Muscle of back (tissue), 11 donors: ENCODE measurements around the gene RASGRF1. TPM values are rescaled to one million over a fixed set of nuclear protein-coding genes. Genes with fewer than 3 reads are reported as not detected.
"Not testable (repeated sequence)": the region's sequence is repeated elsewhere in the genome, so short reads cannot be mapped to it uniquely, and the experiment has no call there.

Source experiments
- DNase-seq, 3 donors: peaks; one replicate each; pipeline versions ENCODE4 v3.0.0 to v3.0.0-alpha.2; 2013
- polyA plus RNA-seq, 10 donors: library from polyadenylated mRNA; unstranded; fragments of 120-200 nt; gene quantifications; one replicate each; pipeline ENCODE4 v1.2.1, GENCODE V29; 2013; ENCODE audit not compliant: insufficient read length in 10 of 10

Gene RASGRF1
- polyA plus RNA-seq, 10 donors, result 0.04 to 0.39 (median 0.20) TPM; not detected in 1

DNA sequence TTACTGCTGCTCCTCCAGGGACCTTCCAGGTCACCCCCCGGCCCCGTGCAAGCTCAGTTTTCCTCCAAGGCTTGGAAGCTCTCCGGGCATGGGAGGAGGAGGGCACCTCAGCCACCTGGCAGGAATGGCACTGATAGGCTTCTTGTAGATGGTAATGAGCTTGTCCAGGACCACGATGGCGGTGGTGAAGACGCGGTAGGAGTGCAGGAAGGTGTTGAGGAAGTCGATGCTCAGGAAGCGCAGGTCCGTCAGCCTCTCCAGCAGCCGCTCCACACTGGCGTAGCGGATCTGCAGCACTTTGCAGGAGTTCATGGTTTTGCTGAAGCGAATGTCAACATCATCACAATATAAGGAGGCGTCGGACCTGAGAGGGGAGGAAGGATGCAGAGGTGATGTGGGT, 84.5 kb downstream of the RASGRF1 start:
- DNase-seq, result no peak

GRCh38 chr15:79004336-79004735, 86.2 kb downstream of the RASGRF1 start:
- DNase-seq, result peak in 2 of 3 donors; percentile 38 to 69

- no peak for DNase-seq
Measured at GRCh38 chr15:79003896-79004295, 86.7 kb downstream of the RASGRF1 start.

- DNase-seq, result no peak
Measured at GRCh38 chr15:79003301-79003700, 87.3 kb downstream of the RASGRF1 start.

GRCh38 chr15:79002581-79002980, 88.0 kb downstream of the RASGRF1 start:
- no peak for DNase-seq

DNA sequence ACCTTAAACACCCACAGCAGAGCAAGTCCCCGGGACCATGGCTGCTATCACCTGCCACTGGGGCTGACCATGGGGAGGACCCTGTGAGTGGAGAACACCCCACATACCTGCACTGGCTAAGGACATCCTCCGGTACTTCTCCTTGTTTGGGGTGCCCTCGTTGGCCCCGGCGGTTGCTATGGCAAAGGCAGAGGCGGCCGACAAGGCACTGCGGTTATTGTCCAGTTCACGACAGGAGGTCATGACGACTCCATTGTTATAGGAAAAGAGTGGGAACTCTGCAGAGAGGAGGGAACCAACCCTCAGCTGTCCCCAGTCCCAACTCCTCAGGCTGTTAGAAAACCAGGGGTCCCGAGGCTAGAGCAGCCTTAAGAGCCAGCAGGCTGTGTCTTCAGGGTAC, 90.9 kb downstream of the RASGRF1 start:
- no peak for DNase-seq

DNA sequence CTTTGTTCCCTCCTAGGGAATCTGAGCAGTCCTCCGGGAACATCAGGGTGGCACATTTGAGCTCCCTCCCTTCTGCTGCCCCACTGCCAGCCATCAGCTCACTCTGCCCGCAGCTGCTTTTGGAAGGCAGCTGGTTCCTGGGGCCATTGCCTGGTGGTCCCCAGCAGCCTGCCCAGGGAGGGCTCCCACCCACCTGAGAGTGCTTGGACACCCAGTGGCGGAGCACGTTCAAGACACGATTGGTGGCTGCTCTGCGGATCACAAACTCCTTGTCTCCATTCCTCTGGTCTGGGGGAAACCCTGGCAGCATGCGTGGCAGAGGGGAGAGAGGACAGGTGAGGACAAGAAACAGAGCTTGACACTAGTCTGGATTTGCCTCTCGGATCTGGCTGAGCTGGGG, 92.1 kb downstream of the RASGRF1 start:
- no peak for DNase-seq

DNA sequence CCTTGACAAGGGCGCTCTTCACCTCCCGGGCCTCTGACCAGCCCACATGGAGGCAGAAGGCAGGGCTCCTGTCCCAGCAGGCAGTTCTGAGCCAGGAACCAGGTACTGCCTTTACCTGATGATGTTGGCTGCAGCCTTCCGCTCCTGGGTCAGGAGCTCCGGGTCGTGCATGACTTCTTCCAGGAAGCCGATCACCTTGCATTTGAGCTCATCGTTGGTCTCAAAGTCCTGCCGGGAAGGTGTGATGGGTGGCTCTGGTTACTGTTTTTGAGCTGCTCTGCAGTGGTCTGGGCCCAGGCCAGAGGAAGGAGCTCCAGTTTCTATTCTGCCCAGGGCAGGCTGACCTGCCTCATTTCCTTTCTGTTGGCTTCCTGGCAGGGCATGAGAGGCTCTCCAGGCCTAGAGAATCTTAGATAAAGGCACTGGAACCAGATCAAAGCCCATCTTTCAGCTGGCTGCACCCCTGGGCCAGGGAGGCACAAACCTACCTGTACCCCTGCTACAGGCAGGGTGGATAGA, 92.5 kb downstream of the RASGRF1 start:
- DNase-seq, result no peak

GRCh38 chr15:78996894-78997275, 93.7 kb downstream of the RASGRF1 start:
- no peak for DNase-seq

DNA sequence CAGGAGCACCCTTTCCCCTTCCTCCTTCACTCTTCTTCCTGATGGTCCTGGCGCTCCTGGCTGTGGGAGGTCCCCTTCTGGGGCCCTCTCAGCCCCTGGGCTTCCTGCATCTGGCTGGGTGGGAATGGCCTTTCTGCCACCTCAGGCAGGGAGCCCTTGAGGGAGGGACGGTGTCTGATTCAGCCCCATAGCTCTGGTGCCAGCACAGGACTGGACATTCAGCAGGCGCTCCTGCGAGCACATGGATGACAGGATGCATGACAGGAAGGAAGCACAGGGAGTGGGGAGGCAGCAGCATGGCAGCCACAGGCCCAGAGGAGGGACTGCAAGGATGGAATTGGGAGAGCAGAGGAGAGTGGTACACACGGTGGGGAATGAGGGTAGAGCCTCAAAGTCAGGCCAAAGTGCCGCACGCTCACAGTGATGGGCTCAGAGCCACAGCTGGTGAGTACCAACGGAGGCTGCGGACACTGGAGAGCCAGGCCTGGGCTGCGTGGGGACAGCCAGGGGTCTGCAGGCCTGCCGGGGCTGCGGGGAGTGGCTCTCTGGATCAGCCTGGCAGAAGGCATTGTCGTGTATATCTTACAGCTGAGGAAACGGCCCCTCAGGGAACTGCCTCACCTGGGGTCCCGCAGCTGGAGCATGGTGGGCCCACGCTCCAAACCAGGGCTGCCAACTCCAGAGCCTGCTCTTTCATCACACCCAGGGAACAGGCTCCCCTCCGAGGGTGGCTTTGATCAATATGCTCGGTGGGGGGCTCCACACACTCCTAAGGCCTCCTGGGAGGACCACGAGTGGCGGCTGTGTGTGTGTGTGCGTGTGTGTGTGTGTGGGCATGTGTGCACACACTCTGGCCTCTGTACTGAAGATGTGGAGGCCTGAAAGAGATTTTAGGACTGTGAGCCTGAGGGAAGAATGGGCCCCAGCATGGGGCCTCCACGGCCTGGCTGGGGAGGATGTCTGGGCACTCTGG, 94.4 kb downstream of the RASGRF1 start:
- DNase-seq, result no peak

DNA sequence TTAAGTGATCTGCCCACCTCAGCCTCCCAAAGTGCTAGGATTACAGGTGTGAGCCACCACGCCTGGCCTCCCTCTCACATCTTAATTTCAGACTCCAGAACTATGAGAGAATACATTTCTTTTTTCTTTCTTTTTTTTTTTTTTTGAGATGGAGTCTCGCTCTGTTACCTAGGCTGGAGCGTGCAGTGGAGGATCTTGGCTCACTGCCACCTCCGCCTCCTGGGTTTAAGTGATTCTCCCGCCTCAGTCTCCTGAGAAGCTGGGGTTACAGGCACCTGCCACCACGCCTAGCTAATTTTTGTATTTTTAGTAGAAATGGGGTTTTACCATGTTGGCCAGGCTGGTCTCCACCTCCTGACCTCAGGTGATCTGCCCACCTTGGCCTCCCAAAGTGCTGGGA, 95.4 kb downstream of the RASGRF1 start:
- DNase-seq, result not testable (repeated sequence)

GRCh38 chr15:78993931-78994530, 96.5 kb downstream of the RASGRF1 start:
- no peak for DNase-seq

- no peak for DNase-seq
Measured at GRCh38 chr15:78993257-78993930, 97.2 kb downstream of the RASGRF1 start.

DNA sequence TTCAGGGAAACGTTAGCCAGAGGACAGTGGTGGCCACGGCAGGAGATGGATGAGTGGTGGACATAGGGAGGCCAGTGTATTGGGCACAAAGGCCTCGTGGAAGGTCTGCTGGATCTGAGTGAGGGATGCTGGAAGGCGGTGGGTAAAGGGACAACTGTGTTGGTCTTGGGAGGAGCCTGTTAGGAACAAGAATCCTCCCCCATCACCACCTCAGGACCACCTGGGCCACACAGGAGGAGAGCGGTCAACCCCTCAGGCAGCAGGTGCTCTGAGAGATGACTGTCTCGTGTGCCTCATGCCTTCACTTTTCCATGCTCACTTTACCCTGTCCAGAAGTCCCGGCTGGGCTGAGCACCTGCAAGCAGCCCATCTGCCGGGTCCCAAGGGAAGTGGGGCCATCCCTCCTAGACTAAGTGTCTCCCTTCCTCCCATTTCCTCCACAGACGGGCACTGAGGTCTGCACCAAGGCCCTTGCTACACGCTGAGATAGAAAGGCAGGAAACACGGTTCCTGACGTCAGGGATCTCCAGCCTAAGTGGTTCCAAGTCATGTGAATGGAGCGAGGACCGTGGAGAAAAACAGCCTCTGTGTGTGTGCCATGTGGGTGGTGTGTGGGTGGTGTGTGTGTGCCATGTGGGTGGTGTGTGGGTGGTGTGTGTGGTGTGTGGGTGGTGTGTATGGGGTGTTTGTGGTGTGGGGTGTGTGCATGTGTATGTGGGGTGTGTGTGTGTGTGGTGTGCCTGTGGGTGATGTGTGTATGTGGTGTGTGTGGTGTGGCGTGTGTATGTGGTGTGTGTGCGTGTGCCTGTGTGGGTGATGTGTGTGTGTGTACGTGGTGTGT, 97.9 kb downstream of the RASGRF1 start:
- DNase-seq, result peak in 1 of 3 donors; percentile 48

GRCh38 chr15:78991879-78992278, 98.7 kb downstream of the RASGRF1 start:
- DNase-seq, result no peak

- DNase-seq, result no peak
Measured at GRCh38 chr15:78991476-78991875, 99.1 kb downstream of the RASGRF1 start.

DNA sequence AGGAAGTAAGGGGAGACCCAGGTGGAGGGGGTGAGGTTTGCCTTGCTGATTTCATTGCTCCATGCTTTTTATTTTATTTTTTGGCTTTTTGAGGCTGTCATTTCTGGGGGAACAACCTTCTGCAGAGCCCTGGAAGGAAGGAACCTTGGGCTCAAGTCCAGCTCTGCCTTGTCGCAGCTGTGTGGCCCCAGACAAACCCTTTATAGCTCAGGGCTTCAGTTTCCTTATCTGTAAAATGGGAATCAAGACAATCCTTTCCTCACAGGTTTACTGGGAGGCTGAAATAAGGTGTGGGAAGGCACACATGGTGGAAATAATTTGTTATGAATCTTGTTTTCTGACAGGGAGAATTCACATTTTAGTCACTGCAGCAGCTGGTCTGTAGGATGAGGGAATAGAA, 100.3 kb downstream of the RASGRF1 start:
- DNase-seq, result no peak

- DNase-seq, result no peak
Measured at GRCh38 chr15:78989701-78990240, 100.8 kb downstream of the RASGRF1 start.

- DNase-seq, result peak in 2 of 3 donors; percentile 61 to 90
Measured at GRCh38 chr15:78988361-78988911, 102.1 kb downstream of the RASGRF1 start.

GRCh38 chr15:78987556-78988360, 102.8 kb downstream of the RASGRF1 start:
- DNase-seq, result no peak
